Measurements from ENCODE around the gene ANKS1B.
"Not testable (repeated sequence)": the region's sequence is repeated elsewhere in the genome, so short reads cannot be mapped to it uniquely, and the experiment has no call there.

ANKS1B gene

DNA sequence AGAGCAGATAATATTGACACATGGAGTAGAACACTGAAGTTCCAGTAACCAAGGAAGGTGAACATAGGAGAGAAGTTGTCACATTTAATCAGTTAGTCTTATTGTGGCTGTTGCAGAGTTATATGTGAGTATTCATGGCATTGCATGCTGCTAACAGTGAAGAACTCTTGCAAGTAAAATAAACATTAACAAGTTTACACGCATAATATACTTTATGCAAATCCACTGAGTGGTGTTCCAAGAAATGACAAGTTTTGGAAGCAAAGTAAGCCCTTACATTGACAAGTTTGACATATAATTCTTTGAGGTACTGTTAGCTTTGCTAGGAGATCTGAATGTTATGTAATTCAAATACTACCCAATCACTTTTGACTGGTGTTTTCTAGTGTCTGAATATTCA is 125.6 kb downstream of the ANKS1B start:
- no peak for DNase-seq

- DNase-seq: no peak
Measured at GRCh38 chr12:99852666-99853065, 132.1 kb downstream of the ANKS1B start.

- no peak for DNase-seq
Measured at GRCh38 chr12:99847936-99848335, 136.8 kb downstream of the ANKS1B start.

DNA sequence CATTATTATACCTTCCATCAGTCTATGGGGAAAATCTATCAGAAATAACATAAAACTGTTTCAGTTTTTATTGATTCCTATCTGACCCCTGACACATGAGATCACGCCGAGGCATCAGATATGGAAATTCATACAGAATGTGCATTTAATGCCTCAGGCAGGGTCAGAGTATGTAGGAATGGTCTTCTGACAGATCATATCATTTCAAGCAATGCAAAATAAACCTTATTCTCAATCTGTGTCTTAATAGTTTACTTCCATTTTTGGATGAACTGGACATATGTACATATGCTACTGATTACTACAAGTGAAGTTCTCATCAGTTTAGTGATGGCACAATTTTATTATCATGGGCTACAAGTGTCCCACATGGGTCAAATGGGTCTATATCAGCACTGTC is 150.0 kb downstream of the ANKS1B start:
- no peak for DNase-seq

GRCh38 chr12:99833397-99833796 is 151.3 kb downstream of the ANKS1B start:
- no peak for DNase-seq

GRCh38 chr12:99824900-99825542 is 159.7 kb downstream of the ANKS1B start:
- no peak for DNase-seq

- no peak for DNase-seq
Measured at GRCh38 chr12:99822273-99822672, 162.5 kb downstream of the ANKS1B start.

DNA sequence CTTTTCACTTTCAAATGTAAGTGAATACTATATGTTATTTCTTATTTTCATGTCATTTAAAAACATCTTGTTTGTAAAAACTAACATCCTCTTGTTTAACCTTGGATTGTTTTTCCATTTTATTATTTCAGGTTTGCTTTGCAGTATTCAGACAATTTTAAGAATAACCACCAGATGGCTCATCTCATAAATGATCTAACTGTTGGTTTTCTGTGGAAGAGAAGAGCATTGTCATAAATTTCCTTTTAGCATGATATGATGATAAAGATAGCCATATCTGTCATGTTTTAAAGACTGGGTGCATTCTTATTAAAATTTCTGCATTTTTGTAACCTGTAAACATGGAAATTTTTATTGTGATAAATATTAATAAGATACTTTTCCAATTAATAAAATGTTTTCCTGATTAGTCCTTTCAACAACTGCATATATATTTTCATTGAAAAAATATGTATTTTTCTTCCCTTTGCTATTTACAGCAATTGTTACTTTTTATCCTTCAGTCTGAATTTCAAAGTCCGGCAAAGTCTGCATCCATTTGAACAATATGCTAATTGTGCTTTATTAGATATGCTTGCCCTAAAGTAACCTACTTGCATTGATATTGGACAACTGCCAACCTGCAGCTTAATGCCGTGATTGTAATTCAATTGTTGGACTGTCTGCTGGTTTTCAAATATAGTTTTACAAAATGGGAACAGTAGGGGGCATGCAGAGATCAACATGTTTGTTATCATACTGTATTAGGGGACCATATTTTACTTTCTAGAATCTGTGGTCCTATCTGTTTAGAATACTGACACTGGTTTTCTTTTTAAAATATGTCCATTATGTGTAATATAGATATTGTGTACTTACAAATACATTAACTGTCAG is 173.8 kb downstream of the ANKS1B start:
- no peak for DNase-seq

- no peak for DNase-seq
Measured at GRCh38 chr12:99809909-99810308, 174.8 kb downstream of the ANKS1B start.

DNA sequence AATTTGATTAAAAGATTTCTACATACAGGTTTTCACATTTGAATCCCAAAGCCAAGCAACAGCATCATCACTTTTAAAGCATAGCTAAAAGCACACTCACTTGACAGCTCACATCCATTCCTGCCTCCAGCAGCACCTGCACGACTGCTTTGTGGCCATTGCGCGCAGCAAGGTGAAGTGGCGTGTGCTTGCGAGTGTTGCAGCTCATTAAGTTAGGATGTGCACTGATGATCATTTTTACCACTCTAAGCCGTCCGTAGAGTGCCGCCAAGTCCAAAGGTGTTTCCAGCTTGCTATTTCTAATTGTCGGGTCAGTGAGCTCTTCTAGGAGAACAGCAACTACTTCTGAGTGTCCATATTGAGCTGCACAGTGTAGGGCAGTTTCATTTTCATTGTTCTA is 178.4 kb downstream of the ANKS1B start:
- no peak for DNase-seq

DNA sequence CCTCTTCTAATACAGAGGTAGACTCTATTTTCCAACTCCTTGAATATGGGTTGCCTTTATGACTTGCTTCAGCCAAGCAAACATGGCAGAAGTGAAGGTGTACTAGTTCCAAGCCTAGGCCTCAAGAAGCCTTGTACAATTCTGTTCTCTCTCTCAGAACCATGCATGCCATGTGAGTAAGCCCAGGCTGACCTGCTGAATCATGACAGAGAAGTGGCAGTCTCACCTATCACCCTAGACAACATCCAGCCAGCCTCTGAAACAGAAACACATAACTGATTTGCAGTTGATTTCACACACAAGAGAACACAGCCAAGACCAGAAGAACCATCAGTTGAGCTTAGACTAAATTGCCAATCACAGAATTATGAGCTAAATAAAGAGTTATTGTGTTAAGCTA is 180.0 kb downstream of the ANKS1B start:
- no peak for DNase-seq

- no peak for DNase-seq
Measured at GRCh38 chr12:99800605-99801004, 184.1 kb downstream of the ANKS1B start.

DNA sequence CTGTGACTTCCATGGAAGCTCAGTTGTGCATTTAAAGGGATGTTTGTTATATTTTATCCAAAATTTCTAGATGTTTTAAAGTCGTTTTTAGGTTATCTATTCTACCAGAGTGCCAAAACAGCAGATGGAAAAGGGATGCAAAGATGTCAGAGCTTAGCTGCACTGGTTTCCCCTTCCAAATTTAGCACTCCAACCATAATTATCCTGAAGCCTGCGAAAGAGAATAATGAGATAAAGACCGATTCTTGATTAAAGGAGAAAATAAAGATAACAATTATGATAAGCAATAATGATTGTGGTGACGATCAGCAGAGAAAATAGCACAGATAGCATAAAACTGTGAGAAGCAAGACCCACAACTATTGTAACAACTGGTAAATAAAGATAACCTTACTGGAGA is 186.8 kb downstream of the ANKS1B start:
- DNase-seq: not testable (repeated sequence)

GRCh38 chr12:99783421-99783820 is 201.3 kb downstream of the ANKS1B start:
- DNase-seq: no peak

DNA sequence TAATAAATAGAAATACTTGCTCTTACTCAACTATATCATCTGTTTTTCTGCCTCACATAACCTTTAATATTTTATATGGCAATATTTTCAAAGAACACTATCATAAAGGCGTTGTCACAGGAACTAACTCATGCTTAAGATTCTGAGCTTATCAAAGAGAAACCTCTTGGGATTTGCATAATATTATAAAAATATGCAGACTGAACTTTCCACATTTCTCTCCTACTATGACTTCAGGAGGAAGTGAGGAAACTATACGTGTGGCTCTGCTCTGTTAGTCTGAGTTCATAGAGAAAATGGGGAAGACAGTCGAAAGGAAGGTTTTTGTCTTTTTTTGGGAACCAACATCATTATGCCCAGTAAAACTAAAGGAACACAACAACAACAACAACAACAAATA is 212.5 kb downstream of the ANKS1B start:
- DNase-seq: no peak

DNA sequence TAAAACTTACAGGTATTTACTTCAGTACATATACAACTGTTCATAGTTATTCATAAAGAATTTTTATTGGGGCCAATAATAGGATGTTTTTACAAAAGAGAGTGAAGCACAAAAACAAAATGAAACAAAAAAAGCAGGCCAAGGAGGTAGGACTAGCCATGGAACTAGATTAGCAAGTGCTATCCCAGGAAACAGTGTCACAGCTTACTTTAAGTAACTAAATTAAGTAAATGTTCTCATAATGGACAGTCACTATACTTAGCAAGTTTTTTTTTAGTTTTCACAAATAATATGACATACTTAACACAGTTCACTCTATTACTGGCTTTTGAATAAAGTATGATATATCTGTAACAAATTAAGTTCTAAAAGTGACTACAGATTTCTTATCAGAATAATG is 213.1 kb downstream of the ANKS1B start:
- DNase-seq: no peak

DNA sequence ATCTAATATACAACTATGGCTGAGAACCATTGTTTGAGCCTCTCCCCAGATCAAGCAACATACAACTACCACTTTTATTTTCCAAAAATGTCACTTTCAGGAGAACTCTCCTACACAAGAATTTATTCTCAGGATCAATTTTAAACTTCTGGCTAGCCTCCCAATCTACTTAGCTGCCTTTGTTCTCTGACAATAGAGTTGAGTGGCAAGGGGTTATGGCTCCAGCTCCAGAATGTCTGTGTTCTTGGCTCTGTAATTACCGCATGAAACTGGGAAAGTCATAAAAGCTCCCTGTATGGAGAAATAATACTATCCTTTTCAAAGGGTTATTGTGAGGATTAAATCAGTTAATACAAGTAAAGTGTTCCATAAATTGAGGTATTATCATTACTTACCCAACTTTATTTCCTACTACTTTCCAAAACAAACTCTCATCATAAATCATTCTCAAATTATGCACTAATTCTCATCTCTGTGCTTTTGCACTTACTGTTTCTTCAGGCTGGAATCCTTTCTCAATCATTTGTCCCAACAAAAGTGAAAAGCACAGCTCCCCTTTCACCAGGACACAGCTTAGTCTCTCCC is 215.2 kb downstream of the ANKS1B start:
- no peak for DNase-seq

DNA sequence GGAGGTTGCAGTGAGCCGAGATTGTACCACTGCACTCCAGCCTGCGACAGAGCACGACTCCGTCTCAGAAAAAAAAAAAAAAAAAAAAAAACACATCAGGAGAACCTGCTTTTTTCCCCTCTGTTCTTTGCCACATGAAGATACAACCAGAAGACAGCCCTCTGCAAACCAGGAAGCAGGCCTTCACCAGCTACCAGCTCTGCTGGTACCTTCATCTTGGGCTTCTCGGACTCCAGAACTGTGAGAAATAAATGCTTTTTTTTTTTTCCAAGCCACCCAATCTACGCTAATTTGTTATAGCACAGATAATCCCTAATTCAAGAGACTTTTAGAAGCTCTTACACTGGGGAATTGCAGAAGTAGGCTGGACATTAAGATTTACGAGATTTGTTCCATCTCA is 216.0 kb downstream of the ANKS1B start:
- DNase-seq: no peak

DNA sequence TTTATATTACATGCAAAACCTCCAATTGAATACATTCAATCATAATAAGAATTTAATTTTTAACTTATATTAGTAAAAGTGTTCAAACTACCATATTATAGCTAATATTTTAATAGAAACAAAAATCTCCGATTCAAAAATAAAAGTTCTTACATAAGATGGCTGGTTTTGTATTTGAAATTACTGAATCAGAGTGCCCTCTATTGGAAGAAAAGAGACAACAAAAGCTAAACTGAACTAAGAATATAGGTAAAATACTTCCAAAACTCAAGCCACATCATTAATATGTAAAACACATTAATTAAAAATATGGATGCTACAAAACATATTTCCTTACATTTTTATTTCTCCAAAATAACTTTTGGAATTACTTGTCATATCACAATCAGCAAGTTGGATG is 216.9 kb downstream of the ANKS1B start:
- no peak for DNase-seq

DNA sequence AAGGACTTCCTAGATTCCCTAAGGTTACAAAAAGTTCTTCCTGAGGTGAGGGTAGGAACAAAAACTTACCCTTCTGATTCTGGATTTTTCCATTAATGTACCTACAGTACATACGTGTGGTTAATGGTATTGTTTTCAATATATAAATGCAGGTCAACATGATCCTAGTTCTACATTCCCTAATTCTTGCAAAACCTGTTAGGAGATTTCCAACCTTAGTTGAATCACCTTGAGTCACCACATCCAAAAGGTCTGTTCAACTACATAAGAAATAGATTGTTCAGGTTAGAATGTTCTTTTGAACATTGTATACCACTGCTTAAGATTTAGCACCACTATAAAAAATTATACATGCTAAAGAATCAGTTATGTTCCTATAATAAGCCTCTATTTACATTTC is 218.3 kb downstream of the ANKS1B start:
- DNase-seq: no peak

DNA sequence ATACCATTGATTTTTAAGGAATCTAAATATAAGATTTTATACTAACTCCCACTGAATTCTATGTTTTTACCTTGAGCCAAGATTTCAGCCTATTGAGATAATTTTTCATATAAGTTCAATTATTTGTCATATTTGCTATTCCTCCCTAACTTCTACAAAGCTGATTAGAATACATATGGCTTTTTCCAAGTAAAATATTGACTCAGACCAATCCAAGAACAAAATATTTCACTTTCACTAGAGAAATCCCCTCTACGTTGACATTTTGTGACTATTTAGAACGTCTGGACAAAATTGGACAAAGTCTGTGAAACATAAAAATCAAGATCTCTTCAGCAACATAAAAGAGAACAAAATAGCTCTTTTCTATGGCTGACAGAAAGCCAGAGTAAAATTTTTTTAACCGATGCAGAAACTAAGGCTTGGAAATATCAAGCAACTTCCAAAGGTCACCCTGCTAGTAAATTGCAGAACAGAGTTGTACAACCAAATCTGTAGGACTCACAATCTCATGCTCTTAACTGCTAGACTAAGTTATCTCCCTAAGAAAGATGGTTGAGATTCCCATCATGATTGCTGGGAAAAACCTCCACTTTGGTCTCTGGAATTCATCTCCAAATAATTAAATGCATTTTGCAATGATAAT is 219.1 kb downstream of the ANKS1B start:
- DNase-seq: no peak

GRCh38 chr12:99759444-99759843 is 225.3 kb downstream of the ANKS1B start:
- no peak for DNase-seq

DNA sequence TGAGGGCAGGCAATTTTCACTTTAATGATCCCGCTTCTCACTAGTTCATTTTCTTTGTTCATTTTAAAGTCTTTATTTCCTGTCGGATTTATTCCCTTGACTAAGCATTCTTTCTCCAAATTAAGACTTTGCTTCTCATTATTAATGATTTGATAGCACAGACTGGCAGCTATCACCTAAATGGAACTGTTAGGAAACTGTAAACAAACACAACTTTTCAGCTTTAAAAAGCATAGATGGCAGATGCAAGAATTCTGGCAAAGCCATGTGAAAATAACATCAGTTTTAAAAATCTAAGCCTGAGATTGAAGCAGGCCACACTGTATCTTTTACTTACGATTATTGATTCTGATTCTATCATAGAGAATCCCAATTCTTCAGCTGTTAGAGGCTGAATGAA is 225.7 kb downstream of the ANKS1B start:
- DNase-seq: no peak

GRCh38 chr12:99752740-99753139 is 232.0 kb downstream of the ANKS1B start:
- DNase-seq: no peak
